GM21528 (cell line): ENCODE measurements around the gene RASA2.

ENCODE experiments used
- ATAC-seq: cut with Tn5 transposase; IDR thresholded peaks from one replicate; pipeline ENCODE4 v1.9.1; 2021; ENCODE audit warnings: mild to moderate bottlenecking, moderate library complexity; ENCODE audit not compliant: unreplicated experiment, low FRiP score

The RASA2 gene

DNA sequence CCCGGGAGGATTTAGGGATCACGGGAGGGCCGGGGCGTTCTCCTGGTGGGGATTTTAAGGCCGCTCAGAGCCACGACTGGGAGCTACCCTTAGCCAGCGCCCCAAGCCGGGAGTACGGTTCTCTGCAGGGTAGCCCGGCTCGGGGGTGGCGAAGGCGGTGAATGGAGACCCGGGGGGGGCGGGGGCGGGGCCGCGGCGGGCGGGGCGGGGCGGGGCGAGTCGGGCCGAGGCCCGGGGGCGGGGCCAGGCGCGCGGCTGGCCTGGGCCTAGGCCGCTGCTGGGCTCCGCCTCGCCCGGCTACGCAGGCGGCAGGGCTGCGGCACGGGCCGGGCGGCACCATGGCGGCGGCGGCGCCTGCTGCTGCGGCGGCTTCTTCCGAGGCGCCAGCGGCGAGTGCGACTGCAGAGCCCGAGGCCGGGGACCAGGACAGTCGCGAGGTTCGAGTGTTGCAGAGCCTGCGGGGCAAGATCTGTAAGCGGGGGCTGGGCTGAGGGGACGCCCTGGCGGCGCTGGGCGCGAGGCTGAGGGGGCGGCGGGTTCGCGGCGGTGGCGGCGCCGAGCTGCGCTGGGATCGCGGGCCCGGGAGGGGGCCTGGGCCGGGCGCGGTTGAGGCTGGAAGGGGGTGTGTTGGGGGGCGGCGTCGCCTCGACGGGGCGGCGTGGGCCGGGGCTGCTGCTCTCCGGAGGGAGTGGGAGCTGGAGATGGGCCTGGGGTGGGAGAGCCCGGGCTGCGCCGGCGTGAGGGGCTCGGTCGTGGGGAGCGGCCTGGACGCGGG is at the start of gene RASA2:
Gene RASA2, plus strand, starts transcription at position 282 of the 775 bp plus-strand sequence. Its CDS starts 57 bp downstream, at position 339.
- ATAC-seq, result peak; percentile 73

- no peak for ATAC-seq
Measured at GRCh38 chr3:141439589-141439988, 47.2 kb upstream of the RASA2 start.

GRCh38 chr3:141440942-141441341 is 45.9 kb upstream of the RASA2 start:
- ATAC-seq, result peak; percentile 19

DNA sequence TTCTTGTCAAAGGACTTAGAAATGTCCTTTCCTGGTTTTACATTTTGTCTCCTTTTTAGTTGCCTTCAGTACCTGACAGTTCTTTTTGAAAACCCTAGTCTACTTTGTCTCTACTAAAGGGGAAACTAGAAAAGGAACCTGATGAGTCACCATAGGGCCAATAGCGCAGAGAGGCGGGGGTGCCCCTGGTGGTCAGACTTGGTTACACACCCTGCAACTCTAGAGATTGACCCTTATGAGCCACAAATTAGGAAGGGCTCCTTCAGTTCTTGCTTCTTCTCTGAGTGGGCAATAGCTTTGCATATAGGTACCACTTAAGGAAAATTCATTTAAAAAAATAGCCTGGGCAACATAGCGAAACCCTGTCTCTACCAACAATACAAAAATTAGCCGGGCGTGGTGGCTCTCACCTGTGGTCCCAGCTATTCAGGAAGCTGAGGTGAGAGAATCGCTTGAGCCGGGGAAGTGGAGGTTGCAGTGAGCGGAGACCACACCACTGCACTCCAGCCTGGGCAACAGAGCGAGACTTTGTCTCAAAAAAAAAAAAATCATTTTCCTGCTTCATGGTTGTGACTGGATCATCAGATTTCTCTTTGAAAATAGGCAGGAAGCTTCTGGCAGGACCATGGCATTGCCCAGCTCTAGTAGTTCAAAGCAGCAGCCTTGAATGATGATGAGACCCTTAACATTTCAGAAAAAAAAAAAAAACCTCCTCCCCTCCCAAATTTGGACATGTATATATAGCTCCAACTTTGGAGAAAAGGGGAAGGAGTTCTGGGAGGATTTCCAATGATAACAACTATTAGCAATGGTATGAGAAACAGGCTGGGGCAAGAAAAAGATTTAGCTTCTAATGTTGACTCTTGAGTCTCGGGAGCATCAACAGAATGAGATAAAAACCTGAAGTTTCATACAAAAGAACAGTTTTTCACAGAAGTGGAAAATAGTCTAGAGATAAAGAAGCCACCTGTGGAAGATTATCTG is 45.2 kb upstream of the RASA2 start:
- peak; percentile 95 for ATAC-seq

DNA sequence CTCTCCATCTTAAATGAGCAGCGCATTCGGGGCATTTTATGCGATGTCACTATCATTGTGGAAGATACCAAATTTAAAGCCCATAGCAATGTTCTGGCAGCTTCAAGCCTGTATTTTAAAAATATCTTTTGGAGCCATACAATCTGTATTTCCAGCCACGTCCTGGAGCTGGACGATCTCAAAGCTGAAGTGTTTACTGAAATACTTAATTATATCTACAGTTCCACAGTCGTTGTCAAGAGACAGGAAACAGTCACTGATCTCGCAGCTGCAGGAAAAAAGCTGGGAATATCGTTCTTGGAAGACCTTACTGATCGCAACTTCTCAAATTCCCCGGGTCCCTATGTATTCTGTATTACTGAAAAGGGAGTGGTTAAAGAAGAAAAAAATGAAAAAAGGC is 44.4 kb upstream of the RASA2 start:
- ATAC-seq, result no peak

- no peak for ATAC-seq
Measured at GRCh38 chr3:141442914-141443313, 43.9 kb upstream of the RASA2 start.

- no peak for ATAC-seq
Measured at GRCh38 chr3:141444586-141445285, 42.1 kb upstream of the RASA2 start.

DNA sequence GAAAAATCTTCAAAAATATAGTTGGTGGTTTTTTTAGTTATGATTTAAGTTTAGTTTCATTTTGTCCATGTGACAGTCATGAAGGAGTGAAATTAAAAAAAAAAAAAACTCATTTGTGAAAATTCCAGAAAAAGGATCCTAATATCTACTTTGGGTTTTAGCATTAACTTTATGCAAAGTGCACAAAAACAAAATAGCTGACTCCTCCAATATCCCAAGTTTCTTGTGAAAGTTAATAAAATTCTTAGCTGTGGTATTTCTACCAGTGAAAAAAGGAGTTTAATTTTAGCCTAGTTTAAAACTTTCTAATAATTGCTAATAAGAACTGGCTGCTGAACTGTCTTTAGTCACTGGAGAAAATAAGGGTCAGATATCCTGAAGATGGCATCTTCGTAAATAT is 40.8 kb upstream of the RASA2 start:
- no peak for ATAC-seq

DNA sequence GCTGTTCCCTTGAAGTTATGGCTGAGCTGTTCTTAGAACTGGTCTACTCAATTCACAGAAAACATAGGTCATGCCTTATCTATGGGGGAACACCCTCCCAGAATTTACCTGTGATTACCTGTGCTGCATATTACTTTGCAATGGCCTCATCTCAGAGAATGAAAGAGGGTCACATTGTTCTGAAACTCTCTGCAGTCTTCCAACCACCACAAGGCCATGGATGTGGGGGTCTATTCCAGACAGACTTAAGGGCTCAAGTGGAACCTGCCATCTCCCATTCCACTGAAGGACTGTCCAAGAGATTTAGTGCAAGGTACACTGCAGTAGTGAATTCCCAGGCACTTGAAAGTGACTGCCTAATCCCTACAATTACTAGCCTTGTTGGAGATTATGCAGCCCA is 40.1 kb upstream of the RASA2 start:
- no peak for ATAC-seq

DNA sequence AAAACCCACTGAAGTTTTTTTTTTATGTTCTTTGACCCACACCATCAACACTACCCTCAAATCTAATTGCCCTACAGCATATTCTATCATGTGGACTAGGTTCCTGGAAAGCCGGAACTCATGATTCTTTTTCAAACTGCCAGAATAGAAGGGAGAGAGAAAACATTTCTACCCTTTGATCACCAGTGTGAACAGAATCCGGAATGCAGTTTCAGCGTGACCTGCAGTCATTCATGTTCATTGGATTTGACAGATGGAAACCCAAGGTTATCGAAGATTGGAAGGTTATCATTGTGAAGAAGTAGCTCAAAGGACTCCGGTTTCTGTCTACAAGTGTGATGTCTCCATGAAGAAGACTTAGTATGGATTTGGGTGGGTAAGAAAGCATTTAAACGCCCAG is 39.4 kb upstream of the RASA2 start:
- no peak for ATAC-seq

GRCh38 chr3:141448606-141449220 is 38.1 kb upstream of the RASA2 start:
- no peak for ATAC-seq

GRCh38 chr3:141449424-141449823 is 37.4 kb upstream of the RASA2 start:
- no peak for ATAC-seq

DNA sequence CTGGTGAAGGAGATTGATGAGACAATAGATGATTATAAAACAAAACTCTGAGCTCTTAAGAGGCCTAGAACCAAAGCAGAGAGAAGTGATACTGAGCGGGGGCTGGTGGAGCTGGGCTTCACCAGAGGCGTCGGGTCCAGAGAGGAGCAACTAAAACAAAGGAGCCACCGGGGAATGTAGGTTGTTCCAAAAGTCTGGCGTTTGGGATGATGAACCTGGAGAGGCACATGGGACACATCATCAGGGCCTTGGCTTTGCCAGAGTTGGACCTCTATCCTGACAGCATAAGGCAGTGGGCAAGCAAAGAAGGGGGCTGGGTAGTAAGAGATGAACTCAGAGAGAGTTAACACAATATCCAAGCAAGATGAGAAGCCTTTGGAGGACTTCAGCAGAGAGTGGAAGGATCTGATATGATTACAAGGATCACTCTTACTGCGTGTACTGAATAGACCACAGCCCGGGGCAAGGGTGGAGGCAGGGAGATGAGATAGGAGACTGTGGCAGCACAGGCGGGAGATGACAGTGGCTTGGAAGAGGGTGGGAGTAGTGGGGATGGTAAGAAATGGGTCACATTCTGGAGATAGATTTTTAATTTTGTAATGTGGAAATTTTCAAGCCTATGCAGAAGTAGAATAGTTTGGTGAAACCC is 36.0 kb upstream of the RASA2 start:
- ATAC-seq, result no peak

- peak; percentile 63 for ATAC-seq
Measured at GRCh38 chr3:141452045-141452444, 34.8 kb upstream of the RASA2 start.

- ATAC-seq, result no peak
Measured at GRCh38 chr3:141452773-141453172, 34.1 kb upstream of the RASA2 start.

DNA sequence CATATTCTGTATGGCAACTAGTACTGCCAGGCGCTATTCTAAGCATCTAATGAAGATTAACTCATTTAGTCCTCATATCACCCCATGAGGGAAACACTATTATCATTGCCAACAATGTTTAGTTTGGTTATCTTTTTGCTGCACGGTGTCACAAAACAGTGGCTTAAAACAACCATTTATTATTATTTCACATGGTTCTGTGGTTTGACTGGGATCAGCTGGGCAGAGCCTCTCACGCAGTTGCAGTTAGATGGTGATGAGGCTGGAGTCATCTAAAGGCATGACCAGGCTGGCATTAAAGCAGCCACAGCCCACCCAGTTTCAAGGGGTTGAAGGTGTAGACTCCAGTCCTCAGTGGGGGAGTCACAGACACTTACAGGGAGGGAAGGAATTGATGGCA is 32.8 kb upstream of the RASA2 start:
- ATAC-seq, result no peak

DNA sequence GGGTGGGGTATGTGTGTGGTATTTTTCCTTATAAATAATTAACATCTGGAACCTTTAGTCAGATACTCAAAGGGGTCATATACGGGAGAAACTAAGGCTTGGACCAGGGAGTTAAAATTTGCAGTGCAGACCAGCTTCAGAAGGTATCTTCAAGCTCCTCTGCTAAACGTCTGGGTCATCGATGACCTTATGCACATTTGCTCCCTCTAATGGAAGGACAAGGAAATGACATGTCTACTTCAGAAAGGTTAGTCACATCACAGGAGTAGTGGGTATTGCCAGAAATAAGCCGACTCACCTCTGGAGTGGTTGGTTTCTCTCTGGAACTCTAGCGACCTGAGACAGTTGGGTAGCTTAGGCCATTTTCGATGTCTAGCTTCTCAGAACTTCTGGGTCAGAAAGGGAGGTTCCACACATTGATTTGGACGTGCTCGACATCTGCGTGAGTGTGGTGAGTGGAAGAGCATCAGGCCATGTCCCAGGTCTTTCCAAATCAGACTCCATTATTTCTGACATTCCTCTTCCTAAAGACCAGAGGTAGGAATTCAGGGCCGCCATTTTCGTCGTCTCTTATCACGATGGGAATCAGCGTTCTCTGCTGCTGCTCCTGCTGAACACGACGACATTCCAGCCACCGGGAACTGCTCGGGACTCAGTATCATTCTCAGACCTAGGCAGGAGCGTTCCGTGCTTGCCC is 31.8 kb upstream of the RASA2 start:
- no peak for ATAC-seq

GRCh38 chr3:141455603-141456300 is 31.1 kb upstream of the RASA2 start:
- no peak for ATAC-seq

DNA sequence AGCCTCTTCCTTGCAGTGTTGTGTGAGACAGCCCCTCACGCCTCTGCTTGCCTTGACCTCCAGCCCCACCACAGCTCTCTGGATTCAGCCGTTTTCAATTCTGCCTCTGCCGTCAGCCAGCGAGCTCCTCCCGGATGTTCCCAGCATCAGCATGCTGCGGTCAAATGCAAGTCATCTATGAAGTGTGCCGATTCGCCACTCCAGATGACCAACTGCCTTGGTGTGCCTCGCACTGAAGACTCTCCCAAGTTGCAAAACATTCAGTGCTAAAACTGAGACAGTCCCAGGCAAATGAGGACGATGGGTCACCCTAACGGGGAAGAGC is 30.6 kb upstream of the RASA2 start:
- no peak for ATAC-seq
